Stimulated activated CD4-positive, alpha-beta T cell treated with anti-CD3 and anti-CD28 coated beads, Interleukin-15, amount 100 ng/mL, for 1 hour (primary cell): ENCODE measurements around the gene CAB39.
"Not testable (repeated sequence)": the region's sequence is repeated elsewhere in the genome, so short reads cannot be mapped to it uniquely, and the experiment has no call there.

ENCODE experiments used
- DNase-seq, 2 donors: peaks; one replicate each; pipeline ENCODE4 v3.0.0-alpha.2; 2020; ENCODE audit warnings: low read depth in 1 of 2, low spot score in 1 of 2

Gene CAB39

DNA sequence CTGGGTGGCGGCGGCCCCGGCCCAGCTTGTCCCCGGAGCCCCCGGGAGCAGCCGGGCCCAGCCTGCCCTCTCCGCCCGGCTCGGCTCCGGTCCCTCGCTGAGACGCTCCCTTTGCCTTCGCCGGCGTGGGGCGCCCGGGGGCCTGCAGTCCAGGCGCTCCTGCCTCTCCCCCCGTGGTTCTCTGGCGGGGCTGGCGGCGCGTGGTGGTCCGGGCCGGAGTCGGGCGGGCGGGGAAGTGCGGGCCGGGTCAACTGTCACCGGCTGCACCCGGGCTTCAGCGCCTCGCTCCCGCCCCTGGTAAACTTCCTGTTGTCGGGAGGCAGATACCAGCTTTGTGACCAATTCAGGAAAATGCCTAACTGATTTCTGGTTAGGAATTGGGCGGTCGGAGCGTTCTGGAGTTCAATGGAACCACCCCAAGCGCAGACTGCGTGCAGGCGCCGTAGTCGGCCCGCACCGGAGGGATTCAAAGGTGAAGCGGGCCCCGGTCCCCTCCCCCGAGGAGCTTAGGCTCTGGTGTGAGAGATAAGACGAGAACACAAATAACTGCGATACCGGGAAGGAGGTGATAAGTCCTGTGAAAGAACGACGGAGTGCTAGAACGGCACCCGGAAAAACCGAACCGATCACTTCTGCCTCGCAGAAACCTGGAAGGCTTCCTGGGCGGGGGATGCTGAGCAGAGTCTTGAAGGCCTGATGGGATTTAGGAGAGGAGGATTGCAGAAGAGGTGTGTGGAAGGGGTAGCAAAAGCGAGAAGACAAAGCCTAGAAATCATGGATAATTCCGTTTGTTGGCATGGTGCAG, 891 bp downstream of the CAB39 start:
- DNase-seq: peak; percentile 28 to 31

DNA sequence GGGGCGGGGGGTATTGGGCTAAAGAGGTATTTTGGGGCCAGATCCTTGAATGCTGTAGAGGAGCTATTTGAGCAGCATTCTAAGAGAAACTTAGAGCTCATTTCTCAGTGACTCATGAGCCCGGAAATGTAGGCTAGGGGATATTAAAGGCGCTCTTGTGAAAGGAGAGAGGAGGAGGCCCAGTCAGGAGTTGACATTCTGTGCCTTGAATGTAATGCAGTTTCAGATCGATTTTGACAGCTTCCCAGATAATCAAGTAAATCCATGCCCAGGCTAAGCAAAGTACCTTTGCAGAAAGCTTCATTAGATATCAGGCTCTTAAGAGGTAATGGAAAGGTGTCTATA, 1.5 kb downstream of the CAB39 start:
- no peak for DNase-seq

DNA sequence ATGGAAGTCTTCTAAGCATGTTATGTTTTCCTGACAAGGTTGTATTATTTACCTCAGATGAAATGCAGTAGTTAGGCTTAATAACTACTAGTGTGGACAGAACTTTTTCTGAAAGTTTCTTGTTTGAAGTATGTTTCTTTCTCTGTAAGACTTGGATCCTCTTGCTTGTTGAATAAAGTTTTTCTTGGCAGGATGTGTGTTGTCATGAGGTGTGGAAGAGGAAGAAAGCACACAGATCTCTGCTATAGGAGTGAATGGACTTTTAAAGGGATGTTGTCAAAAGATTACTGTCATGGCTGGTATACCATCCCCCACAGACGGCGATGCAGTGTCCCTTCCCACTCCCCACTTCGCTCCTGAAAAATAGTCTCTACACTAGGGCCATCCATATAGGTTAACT, 2.6 kb downstream of the CAB39 start:
- no peak for DNase-seq

DNA sequence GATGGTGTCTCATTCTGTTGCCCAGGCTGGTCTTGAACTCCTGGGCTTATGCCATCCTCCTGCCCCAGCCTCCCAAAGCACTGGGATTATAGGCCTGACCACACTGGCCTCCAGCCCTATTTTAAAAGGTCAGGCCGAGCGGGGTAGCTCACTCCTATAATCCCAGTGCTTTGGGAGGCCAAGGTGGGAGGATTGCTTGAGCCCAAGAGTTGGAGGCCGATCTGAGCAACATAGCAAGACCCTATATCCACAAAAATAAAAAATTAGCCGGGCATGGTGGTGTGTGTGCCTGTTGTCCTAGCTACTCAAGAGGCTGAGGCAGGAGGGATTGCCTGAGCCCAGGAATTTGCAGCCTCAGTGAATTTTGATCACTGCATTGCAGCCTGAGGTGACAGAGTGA, 3.9 kb downstream of the CAB39 start:
- DNase-seq: no peak

DNA sequence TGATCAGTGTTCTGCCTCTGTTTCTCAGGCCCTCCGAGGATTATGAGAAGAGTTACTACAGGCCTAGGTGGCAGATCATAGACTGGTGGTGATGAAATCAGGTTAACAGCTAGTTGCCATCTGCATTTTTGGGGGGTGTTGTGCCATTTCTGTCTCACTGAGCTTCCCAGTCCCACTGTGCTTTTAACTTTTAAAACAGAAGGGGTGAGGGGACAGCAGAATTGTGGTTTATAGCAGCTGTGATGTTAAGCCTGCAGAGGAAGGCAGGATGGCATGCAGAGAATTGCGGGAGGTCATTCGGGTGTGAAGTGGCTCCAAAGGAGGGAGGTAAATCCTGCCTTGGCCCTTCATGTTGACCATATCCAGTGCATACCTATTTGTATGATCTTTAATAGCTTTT, 5.0 kb downstream of the CAB39 start:
- DNase-seq: no peak

DNA sequence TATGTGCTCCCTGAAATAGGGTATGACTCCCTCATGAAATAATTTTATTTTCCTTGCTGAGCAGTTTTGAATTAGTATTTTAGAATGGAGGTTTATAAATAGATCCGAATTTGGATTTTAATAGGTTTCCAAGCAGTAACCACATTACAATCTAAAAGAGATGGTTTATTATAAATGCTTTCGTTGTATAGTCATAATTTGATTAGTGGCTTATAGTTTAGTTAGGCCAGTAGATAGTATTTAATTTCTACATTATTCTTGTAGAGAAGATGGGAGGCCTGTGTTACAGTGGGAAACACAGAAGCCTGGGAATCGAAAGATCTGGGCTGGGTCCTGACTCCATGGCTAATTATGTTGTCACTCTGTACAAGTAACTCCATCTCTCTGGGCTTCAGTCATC, 6.7 kb downstream of the CAB39 start:
- no peak for DNase-seq

DNA sequence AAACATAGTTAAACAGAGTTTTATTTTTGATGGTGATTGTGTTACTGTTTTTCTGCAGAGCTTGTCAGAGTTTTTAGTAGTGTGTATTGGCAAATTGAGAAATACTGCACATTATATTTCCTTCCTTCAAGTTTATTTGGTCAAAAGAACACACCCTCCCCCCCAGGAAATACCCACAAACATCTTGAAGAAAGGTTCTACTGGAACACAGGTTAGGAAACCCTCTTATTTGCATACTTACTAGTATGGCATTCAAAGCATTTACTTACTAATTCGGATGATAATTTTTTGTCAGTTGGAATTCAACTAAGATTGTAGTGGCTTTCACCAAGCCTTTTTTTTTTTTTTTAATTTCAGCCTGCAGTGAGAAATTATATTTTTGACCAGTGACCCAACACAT, 9.1 kb downstream of the CAB39 start:
- DNase-seq: no peak

DNA sequence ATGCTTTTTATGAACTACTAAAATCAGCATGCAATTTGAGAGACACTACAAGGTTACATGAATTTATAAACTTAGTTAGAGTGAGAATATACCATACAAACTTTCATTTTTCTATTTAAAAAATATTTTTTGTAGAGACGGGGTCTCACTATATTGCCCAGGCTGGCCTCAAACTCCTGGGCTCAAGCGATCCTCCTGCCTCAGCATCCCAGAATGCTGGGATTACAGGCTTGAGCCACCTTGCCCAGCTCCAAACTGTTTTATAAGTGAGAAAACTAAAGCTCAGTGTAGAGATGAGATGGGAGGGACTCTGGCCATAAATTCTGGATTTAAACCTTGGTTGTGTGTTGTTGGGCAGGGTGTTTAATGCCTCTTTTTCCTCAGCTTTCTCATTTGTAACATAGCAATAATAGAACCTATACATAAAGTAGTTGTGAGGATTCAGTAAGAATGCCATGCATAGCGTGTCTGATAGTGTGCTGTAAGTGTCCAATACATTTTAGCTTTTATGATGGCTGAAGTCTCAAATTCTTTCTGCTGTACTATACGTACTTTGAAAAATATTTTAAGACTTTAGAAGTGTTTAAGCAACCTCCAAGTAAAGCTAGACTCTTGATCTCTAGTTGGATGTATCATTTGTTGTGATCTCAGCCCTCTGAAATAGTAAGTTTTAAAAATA, 9.7 kb downstream of the CAB39 start:
- no peak for DNase-seq

DNA sequence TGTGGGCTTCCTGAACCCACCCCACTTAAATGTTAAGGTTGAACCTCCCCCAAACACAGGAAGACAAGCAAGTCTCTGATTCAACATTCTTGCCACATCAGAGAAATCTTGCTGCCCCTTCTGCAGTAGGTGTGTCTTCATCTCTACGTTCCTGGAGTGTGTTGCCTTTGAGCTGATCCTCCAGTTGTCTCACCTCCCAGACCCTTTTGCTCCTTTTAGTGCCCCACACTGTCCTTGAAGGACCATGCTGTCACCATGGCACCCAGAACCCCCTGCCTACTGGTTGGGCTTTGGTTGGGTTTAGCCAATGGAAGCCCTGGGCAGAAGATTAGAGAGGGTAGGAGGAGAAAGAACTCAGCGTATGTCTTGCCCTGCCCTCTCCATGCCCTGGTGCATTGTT, 10.7 kb downstream of the CAB39 start:
- peak in 1 of 2 donors; percentile 12 for DNase-seq

DNA sequence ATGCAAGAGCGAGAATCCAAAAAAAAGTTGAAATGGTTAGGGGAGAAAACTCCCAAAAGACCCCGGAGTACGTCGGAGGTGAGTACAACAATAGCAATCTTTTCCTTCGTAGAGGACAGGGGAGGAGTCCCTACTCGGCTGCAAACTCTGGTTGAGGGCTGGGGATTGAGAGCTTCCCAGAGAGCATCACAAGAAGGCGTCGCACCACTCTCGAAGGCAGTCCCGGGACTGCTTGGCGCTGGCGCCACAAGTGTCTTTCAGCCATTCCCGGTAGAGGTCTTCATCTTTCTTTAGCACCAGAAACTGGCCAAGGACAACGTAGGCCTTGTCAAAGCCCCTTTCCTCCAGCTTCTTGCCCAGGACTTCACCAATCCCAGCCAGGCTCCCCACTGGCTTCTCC, 12.3 kb downstream of the CAB39 start:
- not testable (repeated sequence) for DNase-seq

DNA sequence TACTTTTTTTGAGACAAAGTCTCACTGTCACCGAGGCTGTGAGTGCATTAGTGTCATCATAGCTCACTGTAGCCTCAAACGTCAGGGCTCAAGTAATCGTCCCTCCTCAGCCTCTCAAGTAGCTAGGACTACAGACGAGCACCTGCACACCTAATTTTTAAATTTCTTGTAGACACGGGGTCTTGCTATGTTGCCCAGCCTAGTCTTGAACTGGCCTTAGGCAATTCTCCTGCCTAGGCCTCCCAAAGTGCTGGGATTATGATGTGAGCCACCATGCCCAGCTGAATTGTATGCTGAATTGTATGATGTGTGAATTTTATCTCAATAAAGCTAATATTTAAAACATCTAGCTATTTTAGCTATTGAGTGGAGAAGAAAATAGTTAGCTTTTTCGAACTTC, 18.9 kb downstream of the CAB39 start:
- no peak for DNase-seq

DNA sequence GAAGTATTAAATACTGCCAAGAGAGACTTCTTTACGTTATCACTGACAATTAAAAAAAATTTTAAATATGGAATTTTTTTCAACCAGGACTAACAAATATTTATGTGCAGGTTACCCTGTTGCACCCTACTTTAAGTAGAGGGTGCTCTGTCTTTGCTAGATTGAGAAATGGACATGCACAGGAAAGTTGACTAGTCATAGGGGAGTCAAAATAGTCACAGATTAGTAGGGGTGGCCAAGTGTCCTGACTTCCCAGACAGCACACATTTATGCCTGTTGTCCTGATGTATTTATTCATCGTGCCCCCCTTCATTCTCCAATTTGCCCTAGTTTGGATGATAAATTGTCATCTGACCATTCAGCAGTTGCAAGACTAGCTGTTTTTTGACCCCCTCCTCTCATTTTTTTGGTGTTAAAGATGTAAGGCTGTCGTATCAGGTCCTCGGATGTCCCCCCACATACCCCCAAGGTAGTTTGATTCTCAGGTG, 20.3 kb downstream of the CAB39 start:
- no peak for DNase-seq

DNA sequence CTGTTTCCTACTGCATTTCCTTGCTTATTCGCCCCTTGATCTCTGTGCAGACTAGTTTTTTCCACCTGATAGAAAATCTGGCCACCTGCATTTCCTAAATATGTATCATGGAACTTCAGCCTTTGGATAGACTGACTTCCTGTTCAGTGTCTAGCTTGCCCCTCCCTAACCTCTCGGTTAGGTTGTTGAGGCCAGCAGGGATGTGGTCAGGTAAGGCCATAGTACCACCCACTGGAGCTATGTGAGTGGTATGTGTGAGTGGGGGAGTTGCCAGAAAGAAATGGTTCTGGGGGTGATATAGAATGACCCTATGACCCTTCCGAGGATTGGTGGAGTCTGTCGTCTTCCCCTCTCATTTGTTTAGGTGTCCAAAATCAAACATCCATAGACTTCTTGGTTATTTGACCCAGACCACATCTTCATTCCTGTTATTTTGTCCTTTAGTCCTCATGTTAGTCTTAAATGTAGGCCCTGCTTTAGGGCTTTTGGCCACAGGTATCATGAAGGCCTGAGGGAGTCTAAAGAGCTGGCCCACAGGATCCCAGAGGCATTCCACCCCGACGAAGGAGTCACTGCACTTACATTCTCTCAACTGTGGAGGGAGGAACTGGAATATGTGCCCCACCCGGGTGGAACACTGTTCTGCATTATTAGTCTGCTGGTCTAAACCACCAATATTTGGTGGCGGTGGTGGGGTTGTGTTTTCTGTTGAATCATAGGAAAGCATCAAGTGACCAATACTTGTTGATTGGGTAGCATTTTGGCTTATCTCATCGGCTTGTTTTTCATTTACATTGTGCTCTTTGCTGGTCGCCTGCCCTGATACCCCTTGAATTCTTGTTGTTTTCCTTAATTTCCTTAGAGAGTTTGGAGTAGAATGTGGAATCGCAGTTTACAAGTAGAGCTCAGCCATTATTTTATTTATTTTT, 21.9 kb downstream of the CAB39 start:
- no peak for DNase-seq

DNA sequence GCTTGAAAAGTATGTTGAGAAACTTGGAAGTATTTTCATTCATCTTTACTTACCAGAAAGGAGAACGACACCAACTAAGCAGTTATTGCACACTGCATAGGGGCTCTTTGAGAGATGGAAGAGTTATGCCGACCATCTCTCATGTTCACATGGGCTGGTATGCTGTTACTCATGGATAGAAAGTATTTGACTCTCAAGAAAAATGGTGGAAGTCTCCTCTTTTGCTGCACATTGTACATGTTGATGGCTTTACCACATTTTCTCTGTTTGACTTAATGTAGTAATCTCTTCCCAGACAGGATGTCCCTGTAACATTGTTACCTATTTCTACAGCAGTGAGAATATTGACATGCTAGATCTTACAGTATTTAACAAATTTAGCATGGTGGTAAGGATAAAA, 23.2 kb downstream of the CAB39 start:
- no peak for DNase-seq

DNA sequence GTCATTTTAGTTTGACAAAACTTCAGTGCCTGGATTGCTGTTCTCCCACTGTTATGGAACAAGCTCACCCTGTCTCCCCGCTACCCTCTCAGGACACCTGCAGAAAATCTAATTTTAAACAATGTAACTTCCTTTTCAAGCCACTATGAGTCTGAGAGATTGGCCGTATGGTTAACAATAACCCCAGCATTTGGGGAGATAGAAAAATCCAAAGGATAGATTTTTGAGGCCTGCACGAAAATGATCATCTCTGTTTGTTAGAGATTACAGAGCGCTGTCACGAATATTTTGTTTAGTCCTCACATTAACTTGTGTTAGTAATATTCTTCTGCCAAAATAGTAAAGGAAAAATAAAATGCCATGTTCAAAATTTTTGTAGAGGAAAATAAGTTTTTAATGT, 24.7 kb downstream of the CAB39 start:
- DNase-seq: no peak

DNA sequence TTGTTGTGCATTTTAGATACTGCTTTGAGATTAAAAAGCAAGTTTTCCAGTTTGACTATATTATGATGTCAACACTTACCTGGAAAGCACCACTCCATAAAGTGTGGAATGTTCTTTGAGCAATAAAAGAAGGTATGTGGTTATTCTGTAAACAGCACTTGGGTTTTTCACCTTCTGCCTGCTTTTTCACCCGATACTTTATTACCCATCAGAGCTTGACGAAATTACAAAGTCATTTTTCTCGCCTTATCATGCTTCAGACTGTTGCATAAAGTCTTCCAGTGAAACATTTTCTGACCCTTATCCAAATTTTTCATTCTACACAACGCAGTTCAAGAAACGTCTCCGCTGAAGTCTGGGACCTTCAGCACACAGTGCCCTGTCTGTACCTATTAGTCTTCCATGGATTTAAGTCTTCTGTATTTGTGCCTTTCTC, 25.2 kb downstream of the CAB39 start:
- DNase-seq: no peak

DNA sequence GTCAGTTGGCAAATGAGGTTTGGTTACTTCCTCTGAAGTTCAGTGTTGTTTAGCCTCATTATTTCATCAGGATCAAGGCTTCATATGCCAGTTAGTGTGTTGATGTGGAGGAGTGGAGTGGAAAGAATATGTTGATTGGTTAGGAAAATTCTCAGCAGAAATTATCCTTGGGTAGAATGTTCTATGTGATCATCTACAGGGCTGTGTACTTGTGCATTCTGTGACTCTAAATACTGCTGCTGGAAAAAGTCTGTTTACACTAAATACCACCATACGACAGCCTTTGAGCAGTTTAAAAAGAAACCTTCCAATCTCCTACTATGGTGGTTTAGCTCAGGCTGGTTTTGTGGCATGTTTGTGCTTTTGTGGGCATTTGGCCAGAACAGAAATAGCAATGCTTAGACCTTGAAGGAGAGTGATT, 25.8 kb downstream of the CAB39 start:
- DNase-seq: no peak

DNA sequence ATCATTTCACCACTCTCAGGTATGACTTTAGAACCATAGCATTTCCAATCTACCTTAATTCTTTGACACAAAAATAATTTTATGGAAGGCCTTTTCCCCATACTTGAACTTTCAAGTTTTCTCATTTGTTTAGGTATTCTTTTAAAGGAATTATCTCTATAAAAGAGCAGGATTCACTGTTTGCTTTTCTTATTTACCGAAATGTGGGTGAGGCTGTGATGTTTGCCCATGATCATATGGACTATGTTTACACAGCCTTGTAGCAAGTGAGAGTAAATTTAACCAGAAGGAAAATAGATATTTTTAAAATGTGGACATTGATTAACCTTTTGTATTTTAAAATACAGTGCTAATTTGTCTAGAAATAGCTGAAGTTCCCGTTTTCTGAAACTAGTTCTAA, 26.3 kb downstream of the CAB39 start:
- no peak for DNase-seq

DNA sequence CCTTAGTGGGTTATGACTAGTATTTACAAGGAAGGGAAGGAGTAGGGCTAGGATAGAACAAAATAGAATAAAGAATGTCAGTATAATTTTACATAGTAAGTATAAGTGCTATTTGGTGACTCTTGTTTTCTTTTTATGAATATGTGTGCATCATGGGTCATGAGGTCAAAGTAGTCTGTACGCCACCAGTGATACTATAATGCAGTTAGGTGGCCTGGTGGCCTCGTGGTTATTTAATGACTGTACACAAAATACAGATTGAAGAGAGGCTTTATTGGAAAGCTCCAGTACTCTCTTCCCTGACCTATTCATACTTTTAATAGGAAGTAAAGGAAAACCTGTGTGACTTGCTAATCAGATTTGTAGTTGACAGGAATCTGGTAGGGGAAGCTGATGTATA, 27.3 kb downstream of the CAB39 start:
- DNase-seq: no peak

DNA sequence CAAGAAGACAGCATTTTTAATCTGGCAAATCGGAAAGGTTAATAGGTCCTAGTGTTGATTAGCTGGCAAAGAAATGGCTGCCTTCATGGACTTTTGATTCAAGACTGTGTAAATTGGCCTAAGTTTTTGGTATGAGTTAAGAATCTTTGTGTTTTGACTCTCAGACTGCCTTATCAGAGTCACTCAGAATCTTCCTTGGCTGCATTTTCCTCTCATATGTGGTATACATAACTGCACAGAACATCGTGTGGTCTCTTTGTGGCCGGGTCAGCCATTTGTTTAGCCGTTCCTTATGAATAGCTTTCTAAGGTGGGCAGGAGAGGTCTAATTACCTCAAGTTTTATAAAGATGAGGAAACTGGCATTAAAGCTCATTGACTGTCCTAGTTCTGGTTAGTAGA, 30.1 kb downstream of the CAB39 start:
- DNase-seq: no peak

DNA sequence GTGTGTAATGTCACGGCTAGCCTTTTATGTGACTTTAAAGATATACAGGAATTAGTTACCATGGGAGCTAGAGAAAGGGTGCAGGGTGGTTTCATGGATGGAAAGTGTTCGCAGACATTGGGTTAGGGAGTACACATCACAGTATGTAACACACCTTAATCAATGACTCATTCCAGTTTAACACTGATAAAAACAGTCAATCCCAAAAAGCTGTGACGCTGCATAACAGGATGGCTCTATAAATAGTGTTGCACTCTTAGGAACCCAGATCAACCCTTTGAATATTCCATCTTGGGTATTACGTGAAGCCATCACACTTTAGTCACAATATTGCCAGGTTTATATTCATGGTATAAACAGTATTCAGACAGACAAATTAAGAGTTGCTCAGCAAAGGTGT, 33.6 kb downstream of the CAB39 start:
- DNase-seq: no peak

DNA sequence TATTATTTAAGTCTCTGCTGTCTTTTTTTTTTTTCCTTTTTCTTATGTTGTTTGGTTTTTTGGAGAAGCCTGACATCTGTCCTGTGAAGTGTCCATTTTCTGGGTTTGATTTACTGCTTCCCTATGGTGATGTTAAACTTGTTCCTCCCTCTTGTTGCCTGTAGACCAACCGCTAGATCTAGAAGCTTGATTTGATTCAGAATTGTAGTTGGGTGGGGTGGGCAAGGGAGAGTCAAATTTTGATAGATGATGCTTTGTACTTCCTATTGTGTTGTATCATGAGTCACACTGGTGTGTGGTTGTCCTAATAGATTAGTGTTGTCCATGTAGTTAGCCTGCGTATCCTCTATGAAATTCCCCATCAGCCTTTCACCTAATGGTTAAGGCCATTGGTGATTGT, 35.4 kb downstream of the CAB39 start:
- no peak for DNase-seq
